Urothelium cell line (cell line): Measurements from ENCODE around the gene ZER1.
"Not testable (repeated sequence)": the region's sequence is repeated elsewhere in the genome, so short reads cannot be mapped to it uniquely, and the experiment has no call there.

Source experiments
- DNase-seq: peaks from one replicate; pipeline ENCODE4 v3.0.0; 2011; ENCODE audit warnings: low spot score, mixed read lengths
- FAIRE-seq: peaks from 2 replicates; lab custom pipeline; 2011; peaks lifted over from hg19 to GRCh38; lab: Jason Lieb, UNC

ZER1 gene

GRCh38 chr9:128788445-128788844 lies 16.7 kb upstream of the ZER1 start:
- DNase-seq (no peak), FAIRE-seq (no peak)

- DNase-seq (no peak), FAIRE-seq (no peak)
These were observed 15.9 kb upstream of the ZER1 start for GRCh38 chr9:128787659-128788058.

DNA sequence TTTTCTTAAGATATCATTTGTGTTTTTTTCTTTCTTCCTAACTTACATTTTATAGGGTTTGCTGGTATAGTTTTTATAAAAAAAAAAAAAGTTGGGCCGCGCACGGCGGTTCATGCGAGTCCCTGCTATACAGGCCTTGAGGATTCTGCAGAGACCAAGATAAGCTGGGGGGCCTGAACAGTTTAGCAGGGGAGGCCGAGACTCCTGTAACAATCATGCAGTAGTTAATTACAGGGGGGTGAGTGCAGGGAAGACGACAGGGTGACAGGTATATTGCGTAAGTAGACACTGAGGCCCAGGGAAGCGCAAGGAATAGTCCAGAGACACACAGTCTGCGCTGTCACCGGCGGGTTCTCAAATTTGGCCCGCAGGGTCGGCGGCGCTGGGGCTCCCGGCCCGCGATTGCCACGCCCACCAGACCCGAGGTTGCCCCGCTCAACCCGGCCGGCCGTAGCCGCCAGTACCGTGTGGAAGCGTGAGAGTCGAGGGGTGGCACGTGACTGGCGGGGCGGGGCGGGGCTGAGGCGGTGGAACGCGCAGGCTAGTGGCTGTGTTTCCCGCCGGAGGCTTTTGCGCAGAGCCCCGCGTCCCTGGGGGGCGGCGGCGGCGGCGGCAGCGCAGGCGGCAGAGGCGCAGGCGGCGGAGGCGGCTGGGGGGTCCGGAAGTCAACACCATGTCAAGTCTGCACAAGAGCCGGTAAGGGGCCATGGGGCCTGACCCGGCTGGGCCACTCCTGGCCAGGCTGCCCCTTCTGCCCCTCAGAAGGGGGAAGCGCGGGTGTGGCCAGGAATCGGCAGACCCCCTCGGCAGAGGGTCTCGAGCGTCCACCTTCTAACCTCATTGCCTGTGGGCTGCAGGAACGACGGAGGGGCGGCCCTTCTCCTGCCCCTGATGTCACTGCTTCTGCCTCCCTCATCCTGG lies 15.2 kb upstream of the ZER1 start, which contains the start of gene TBC1D13:
TBC1D13 (plus strand) TSS at position 573 of the 921 bp plus-strand sequence; CDS start at position 674, 101 bp downstream.
- DNase-seq (peak; percentile 89), FAIRE-seq (peak; percentile 87)

GRCh38 chr9:128785427-128785826 lies 13.7 kb upstream of the ZER1 start:
- FAIRE-seq (no peak), DNase-seq (no peak)

DNA sequence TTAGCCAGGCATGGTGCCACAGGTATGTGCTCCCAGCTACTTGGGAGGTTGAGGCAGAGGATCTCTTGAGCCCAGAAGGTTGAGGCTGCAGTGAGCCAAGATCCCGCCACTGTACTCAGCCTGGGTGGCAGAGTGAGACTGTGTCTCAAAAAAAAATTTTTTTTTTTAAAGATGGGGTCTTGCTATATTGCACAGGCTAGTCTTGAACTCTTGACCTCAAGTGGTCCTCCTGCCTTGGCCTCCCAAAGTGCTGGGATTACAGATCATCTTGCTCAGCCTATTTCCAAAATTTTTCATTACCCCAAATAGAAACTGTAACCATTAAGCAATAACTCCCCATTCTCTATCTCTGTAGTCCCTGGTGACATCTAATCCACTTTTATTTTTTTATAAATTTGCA lies 10.9 kb upstream of the ZER1 start:
- no peak for FAIRE-seq
- DNase-seq: no peak

DNA sequence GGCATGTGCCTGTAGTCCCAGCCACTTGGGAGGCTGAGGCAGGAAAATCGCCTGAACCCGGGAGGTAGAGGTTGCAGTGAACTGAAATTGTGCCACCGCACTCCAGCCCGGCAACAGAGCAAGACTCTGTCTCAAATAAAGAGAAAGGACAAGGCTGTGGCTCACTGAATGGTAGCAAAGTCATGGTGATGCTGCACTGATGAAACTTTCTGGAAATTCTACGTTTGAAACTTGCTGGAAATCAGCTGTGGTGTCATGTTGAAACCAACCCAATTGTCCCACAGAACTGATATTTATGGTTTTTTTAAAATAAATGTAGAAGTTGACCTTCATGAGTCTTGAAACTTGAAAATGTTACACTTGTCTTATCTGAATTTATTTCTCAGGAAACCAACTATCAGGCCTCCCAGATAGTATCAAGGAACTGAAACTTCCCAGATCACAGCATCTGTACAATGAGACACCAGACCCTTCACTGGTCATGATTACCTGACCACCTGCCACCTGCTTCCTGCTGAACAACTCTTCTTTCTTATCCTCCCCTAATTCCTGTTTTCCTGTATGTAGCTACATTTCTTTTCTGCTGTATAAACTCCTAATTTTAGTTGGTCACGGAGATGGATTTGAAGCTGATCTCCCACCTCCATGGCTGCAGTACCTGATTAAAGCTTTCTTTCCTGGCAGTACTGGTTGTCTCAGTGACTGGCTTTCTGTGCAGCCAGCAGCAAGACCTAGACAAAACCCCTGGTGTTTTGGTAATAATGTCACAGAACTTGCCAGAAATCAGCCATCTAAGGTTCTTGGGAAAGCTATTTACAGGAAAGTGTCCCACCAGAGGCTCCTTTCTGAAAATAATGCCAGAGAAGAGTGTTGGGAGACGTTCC lies 9.7 kb upstream of the ZER1 start:
- DNase-seq (no peak), FAIRE-seq (no peak)

GRCh38 chr9:128780093-128780492 lies 8.4 kb upstream of the ZER1 start:
- not testable (repeated sequence) for FAIRE-seq, DNase-seq

GRCh38 chr9:128774804-128775203 lies 3.1 kb upstream of the ZER1 start:
- FAIRE-seq (no peak), DNase-seq (no peak)

DNA sequence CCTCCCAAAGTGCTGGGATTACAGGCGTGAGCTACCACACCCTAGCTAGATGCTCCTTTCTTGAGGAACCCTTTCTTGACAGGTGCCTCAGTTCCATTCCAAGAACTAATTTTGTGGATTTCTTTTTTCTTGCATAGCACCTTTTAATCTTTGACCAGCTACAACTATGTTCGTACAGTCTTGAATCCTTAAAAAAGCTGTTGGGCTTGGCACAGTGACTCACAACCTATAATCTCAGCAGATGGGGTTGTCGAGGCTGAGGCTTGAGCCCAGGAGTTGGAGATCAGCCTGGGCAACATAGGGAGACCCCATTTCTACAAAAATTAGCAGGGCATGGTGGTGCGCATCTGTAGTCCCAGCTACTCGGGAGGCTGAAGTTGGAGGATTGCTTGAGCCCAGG lies 1.3 kb upstream of the ZER1 start:
- DNase-seq: no peak
- no peak for FAIRE-seq

GRCh38 chr9:128771094-128771721 lies 519 bp downstream of the ZER1 start:
- DNase-seq: peak; percentile 17
- FAIRE-seq: no peak

GRCh38 chr9:128770286-128771030 lies 1.3 kb downstream of the ZER1 start:
- no peak for FAIRE-seq
- DNase-seq: no peak

- no peak for FAIRE-seq
- DNase-seq: no peak
These were observed 3.1 kb downstream of the ZER1 start for GRCh38 chr9:128768606-128769005.

DNA sequence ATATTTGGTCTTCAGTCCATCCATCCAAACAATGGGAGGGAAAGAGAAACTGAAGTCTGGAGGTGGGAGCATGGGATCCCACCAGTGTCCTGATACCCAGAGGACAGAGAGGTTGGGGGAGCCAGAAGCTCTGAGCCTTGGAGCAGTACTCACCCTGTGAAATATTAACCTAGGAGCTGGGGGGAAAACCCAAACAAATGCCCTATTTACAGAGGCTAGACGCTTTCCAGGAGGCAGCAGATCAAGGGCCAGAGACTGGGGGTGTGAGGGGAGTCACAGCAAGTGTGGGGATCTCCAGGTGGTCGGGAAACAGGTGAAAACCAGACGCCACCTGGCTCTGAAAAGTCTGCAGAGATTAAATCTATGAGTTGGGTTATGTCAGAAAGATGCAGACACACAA lies 6.2 kb downstream of the ZER1 start:
- no peak for FAIRE-seq
- no peak for DNase-seq

GRCh38 chr9:128764361-128764760 lies 7.4 kb downstream of the ZER1 start:
- no peak for FAIRE-seq
- no peak for DNase-seq

DNA sequence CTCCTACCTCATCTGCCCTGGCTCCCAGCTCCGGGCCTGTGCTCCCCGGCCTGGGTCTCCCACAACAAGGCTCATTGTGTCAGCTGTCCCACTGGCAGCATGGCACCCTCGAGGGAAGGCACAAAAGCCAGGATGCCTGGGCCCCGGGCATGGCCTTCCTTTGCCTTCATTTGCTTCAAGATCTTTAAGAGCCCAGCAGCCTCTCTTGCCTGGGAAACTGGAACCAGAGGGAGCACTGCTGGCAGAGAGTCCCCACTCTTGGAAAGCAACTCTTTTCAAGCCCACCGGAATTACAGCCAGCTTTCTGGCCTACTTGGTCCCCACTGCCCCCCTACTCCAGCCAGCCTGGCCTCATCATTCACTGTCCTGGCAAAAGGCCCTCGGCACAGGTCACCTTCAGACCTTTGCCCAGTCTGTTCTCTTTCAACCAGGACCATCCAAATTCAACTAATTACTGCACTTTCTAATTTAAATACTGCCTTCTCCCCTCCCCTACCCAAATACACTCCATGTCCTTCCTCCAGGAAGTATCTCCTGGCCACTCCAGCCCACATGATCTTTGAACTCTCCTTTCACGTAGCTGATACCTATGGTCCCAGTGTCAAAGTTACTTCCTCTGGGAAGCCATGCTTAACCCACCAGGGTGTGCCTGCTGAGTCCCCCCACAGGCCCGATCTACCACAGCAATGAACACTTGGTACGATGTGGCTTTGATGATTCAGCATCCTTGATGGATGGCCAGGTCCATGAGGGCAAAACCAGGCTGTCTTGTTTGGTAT lies 8.9 kb downstream of the ZER1 start:
- no peak for FAIRE-seq
- DNase-seq: no peak

- DNase-seq (no peak), FAIRE-seq (no peak)
These were observed 14.1 kb downstream of the ZER1 start for GRCh38 chr9:128757602-128758001.

- FAIRE-seq (no peak), DNase-seq (no peak)
These were observed 18.1 kb downstream of the ZER1 start for GRCh38 chr9:128753627-128754026.

GRCh38 chr9:128750926-128751595 lies 20.7 kb downstream of the ZER1 start:
- DNase-seq (no peak), FAIRE-seq (no peak)

- FAIRE-seq (no peak), DNase-seq (no peak)
These were observed 24.5 kb downstream of the ZER1 start for GRCh38 chr9:128747241-128747640.
